HG03439 (cell line): ENCODE measurements around the gene SUSD3.

Source experiments
- ATAC-seq: cut with Tn5 transposase; IDR thresholded peaks from one replicate; pipeline ENCODE4 v1.9.1; 2021; ENCODE audit warnings: mild to moderate bottlenecking, moderate library complexity; ENCODE audit not compliant: unreplicated experiment

The SUSD3 gene

GRCh38 chr9:93121316-93122241 lies 63.1 kb downstream of the SUSD3 start:
- no peak for ATAC-seq

GRCh38 chr9:93122721-93123221 lies 64.3 kb downstream of the SUSD3 start:
- no peak for ATAC-seq

- no peak for ATAC-seq
Measured at GRCh38 chr9:93123561-93124283, 65.2 kb downstream of the SUSD3 start.

GRCh38 chr9:93124793-93125192 lies 66.3 kb downstream of the SUSD3 start:
- no peak for ATAC-seq

- ATAC-seq = no peak
Measured at GRCh38 chr9:93125331-93125894, 66.9 kb downstream of the SUSD3 start.

GRCh38 chr9:93126151-93126781 lies 67.8 kb downstream of the SUSD3 start:
- ATAC-seq = no peak

- ATAC-seq = no peak
Measured at GRCh38 chr9:93126825-93127368, 68.4 kb downstream of the SUSD3 start.

- ATAC-seq = no peak
Measured at GRCh38 chr9:93127395-93127911, 69.0 kb downstream of the SUSD3 start.

GRCh38 chr9:93128011-93128714 lies 69.7 kb downstream of the SUSD3 start:
- no peak for ATAC-seq

GRCh38 chr9:93128715-93129224 lies 70.3 kb downstream of the SUSD3 start:
- ATAC-seq = no peak

- ATAC-seq = no peak
Measured at GRCh38 chr9:93129286-93129685, 70.8 kb downstream of the SUSD3 start.

GRCh38 chr9:93129691-93130500 lies 71.4 kb downstream of the SUSD3 start:
- no peak for ATAC-seq

- no peak for ATAC-seq
Measured at GRCh38 chr9:93130861-93131481, 72.5 kb downstream of the SUSD3 start.

GRCh38 chr9:93131599-93132286 lies 73.2 kb downstream of the SUSD3 start:
- ATAC-seq = no peak

GRCh38 chr9:93132287-93132927 lies 73.9 kb downstream of the SUSD3 start:
- no peak for ATAC-seq

GRCh38 chr9:93132946-93133680 lies 74.6 kb downstream of the SUSD3 start:
- ATAC-seq = no peak

GRCh38 chr9:93133681-93134014 lies 75.1 kb downstream of the SUSD3 start:
- ATAC-seq = peak; percentile 46
